HepG2 (cell line): Measurements from ENCODE around the gene PTPRD. TPM values are rescaled to one million over a fixed set of nuclear protein-coding genes. Genes with fewer than 3 reads are reported as not detected.

ENCODE experiments used
- ATAC-seq: fragments of 200-7000 bp; cut with Tn5 transposase; 3 replicates; pipeline ENCODE4 v1.9.1; 2020; ENCODE audit warnings: mild to moderate bottlenecking, moderate library complexity
- BruUV-seq: library from RNA; stranded (reverse); fragments of 400-500 nt; replicated peaks from 2 replicates; lab custom pipeline; 2021; lab: Mats Ljungman, UMichigan
- CTCF ChIA-PET: fragments of 300-600 bp; formaldehyde crosslinking; extraction: SDS; loops from one replicate; lab custom pipeline; 2021; ENCODE audit warnings: low total read pairs, inconsistent platforms, low intra/inter-chr PET ratio; lab: Yijun Ruan, JAX
- POLR2A ChIA-PET: fragments of 350-600 bp; sonication (Branson Sonifier 250); formaldehyde crosslinking; loops from one replicate; lab custom pipeline; 2020; ENCODE audit warnings: antibody characterized with exemption, inconsistent platforms; lab: Yijun Ruan, JAX
- DNase-seq: peaks from one replicate; pipeline ENCODE4 v3.0.0-alpha.2; 2015; ENCODE audit warnings: low spot score
- FAIRE-seq: peaks from 3 replicates; lab custom pipeline; 2011; peaks lifted over from hg19 to GRCh38; lab: Jason Lieb, UNC
- H2AFZ ChIP-seq: one replicate; pipeline ENCODE4 v1.6.1; 2011; ENCODE audit warnings: low read length, inconsistent platforms
- H3K27ac ChIP-seq: fragments of 300-600 bp; 3 replicates; pipeline ENCODE4 v1.8.0; 2011; ENCODE audit warnings: mixed run types, mild to moderate bottlenecking, mixed read lengths, low read length, inconsistent platforms; ENCODE audit not compliant: insufficient read depth; ENCODE audit errors: extremely low read length
- H3K27me3 ChIP-seq, 2 experiments: fragments of 200-600 bp in 1 of 2; 2 replicates in 1 of 2; 3 replicates in 1 of 2; pipeline versions ENCODE4 v1.6.0 to v1.8.0; 2011; ENCODE audit warnings: low read length in 2 of 2, mild to moderate bottlenecking in 2 of 2, moderate library complexity in 2 of 2, inconsistent platforms in 1 of 2; ENCODE audit not compliant: insufficient read depth in 2 of 2, control insufficient read depth in 1 of 2
- H3K36me3 ChIP-seq, 2 experiments: fragments of 200-600 bp in 1 of 2; replicated peaks in 1 of 2; 2 replicates in 1 of 2; 3 replicates in 1 of 2; pipeline versions ENCODE4 v1.5.1 to v1.8.0; 2011; ENCODE audit warnings: low read length in 2 of 2, inconsistent platforms in 1 of 2; ENCODE audit not compliant: insufficient read depth in 2 of 2, control insufficient read depth in 1 of 2
- H3K4me1 ChIP-seq: 2 replicates; pipeline ENCODE4 v1.5.1; 2012; ENCODE audit warnings: low read length, inconsistent platforms; ENCODE audit not compliant: insufficient read depth
- H3K4me2 ChIP-seq: 2 replicates; pipeline ENCODE4 v1.6.0; 2011; ENCODE audit warnings: low read depth, low read length, inconsistent platforms
- H3K4me3 ChIP-seq, 3 experiments: fragments of 200-600 bp in 1 of 3; sonication (generic), shearing (Covaris generic) in 1 of 3; replicated peaks in 1 of 3; 2 replicates each; pipeline ENCODE4 v1.5.1; 2011 to 2016; ENCODE audit warnings: low read length in 3 of 3, inconsistent platforms in 2 of 3, low read depth in 2 of 3, mild to moderate bottlenecking in 2 of 3, control low read depth in 1 of 3, mixed read lengths in 1 of 3; ENCODE audit not compliant: insufficient read depth in 1 of 3
- H3K79me2 ChIP-seq: one replicate; pipeline ENCODE4 v1.6.1; 2011; ENCODE audit warnings: low read length, inconsistent platforms; ENCODE audit not compliant: insufficient read depth
- H3K9ac ChIP-seq: 2 replicates; pipeline ENCODE4 v1.6.0; 2011; ENCODE audit warnings: mild to moderate bottlenecking, low read depth, low read length, inconsistent platforms; ENCODE audit not compliant: insufficient read depth
- H3K9me3 ChIP-seq: 2 replicates; pipeline ENCODE4 v1.5.1; 2012; ENCODE audit warnings: mild to moderate bottlenecking, low read length
- H4K20me1 ChIP-seq: 2 replicates; pipeline ENCODE4 v1.6.0; 2011; ENCODE audit warnings: inconsistent platforms, mild to moderate bottlenecking, low read length, moderate library complexity; ENCODE audit not compliant: insufficient read depth
- CEBPB ChIP-seq: IDR thresholded peaks from 2 replicates; pipeline ENCODE4 v1.6.1; 2011; ENCODE audit warnings: low read depth, low read length, improper control_type of control experiment, borderline replicate concordance
- HDAC2 ChIP-seq: sonication (generic); formaldehyde crosslinking; IDR thresholded peaks from 2 replicates; pipeline ENCODE4 v1.4.0; 2020; ENCODE audit warnings: missing genetic modification reagents
- JARID2 ChIP-seq: sonication (generic); formaldehyde crosslinking; IDR thresholded peaks from 2 replicates; pipeline ENCODE4 v1.8.1; 2023; ENCODE audit warnings: missing genetic modification reagents, inconsistent platforms; ENCODE audit not compliant: insufficient replicate concordance
- POGZ ChIP-seq: sonication (generic); formaldehyde crosslinking; IDR thresholded peaks from 2 replicates; pipeline ENCODE4 v1.4.0; 2020; ENCODE audit warnings: mild to moderate bottlenecking, missing genetic modification reagents
- RXRB ChIP-seq: IDR thresholded peaks from 2 replicates; pipeline ENCODE4 v1.6.1; 2016; ENCODE audit warnings: borderline replicate concordance, missing genetic modification reagents, missing compliant biosample characterization
- ZNF292 ChIP-seq: sonication (generic); formaldehyde crosslinking; IDR thresholded peaks from 2 replicates; pipeline ENCODE4 v1.8.1; 2022; ENCODE audit warnings: mild to moderate bottlenecking, low read depth, missing genetic modification reagents, borderline replicate concordance
- ZNF460 ChIP-seq: sonication (generic); formaldehyde crosslinking; IDR thresholded peaks from 2 replicates; pipeline ENCODE4 v1.5.1; 2020; ENCODE audit warnings: missing genetic modification reagents, mild to moderate bottlenecking, borderline replicate concordance
- WGBS: methylation state at CpG from one replicate; pipeline ENCODE4 v1.1.6; 2017; ENCODE audit warnings: low lambda C conversion rate; 5-methylcytosine and 5-hydroxymethylcytosine counted together
- in situ Hi-C: cut with HindIII; loops from 2 replicates; pipeline ENCODE4 v1.10.0; 2017; ENCODE audit warnings: low pct_unique_long_range_greater_than_20kb; ENCODE audit not compliant: extremely low pct_ligation_motif_present
- intact Hi-C: fragments of 100-400 bp; cut with micrococcal nuclease; formaldehyde crosslinking; loops from one replicate; pipeline ENCODE4 v1.10.0; 2022; ENCODE audit not compliant: unreplicated experiment
- polyA plus RNA-seq, 8 experiments: library from polyadenylated mRNA; depleted of rRNA in 3 of 8; stranded (reverse) in 7 of 8; unstranded in 1 of 8; fragments of >200 nt; fragmentation: Illumina TruSeq in 4 of 8; extraction: Trizol in 4 of 8; gene quantifications; 2 replicates each; pipeline versions ENCODE4 v1.2.1 to v1.2.3, GENCODE V29; 2011 to 2016; ENCODE audit warnings: low read depth in 4 of 8, missing spikeins in 1 of 8, mixed read lengths in 1 of 8; ENCODE audit not compliant: insufficient read depth in 1 of 8
- total RNA-seq, 5 experiments: library from RNA; depleted of rRNA; stranded (reverse); fragments of >200 nt; fragmentation: Illumina TruSeq; extraction: Trizol; gene quantifications; 2 replicates each; pipeline ENCODE4 v1.2.3, GENCODE V29; 2016; ENCODE audit warnings: low read depth in 1 of 5
- TF ChIP-seq, protein P1 (sequence below): sonication (generic); formaldehyde crosslinking; IDR thresholded peaks from 2 replicates; pipeline ENCODE4 v1.4.0; 2020; ENCODE audit warnings: missing genetic modification reagents
- TF ChIP-seq, protein P2 (sequence below): sonication (generic); formaldehyde crosslinking; IDR thresholded peaks from 2 replicates; pipeline ENCODE4 v1.4.0; 2020; ENCODE audit warnings: mild to moderate bottlenecking, missing genetic modification reagents, borderline replicate concordance
- TF ChIP-seq, protein P3 (sequence below): sonication (generic); formaldehyde crosslinking; IDR thresholded peaks from 2 replicates; pipeline ENCODE4 v1.5.0; 2020; ENCODE audit warnings: missing genetic modification reagents

The PTPRD gene
- total and polyA plus RNA-seq, 2 of the 13 experiments (the other 11 are each of a cell fraction or from before 2014, with no cell fraction given) = 0.05 TPM; not detected in 1

DNA sequence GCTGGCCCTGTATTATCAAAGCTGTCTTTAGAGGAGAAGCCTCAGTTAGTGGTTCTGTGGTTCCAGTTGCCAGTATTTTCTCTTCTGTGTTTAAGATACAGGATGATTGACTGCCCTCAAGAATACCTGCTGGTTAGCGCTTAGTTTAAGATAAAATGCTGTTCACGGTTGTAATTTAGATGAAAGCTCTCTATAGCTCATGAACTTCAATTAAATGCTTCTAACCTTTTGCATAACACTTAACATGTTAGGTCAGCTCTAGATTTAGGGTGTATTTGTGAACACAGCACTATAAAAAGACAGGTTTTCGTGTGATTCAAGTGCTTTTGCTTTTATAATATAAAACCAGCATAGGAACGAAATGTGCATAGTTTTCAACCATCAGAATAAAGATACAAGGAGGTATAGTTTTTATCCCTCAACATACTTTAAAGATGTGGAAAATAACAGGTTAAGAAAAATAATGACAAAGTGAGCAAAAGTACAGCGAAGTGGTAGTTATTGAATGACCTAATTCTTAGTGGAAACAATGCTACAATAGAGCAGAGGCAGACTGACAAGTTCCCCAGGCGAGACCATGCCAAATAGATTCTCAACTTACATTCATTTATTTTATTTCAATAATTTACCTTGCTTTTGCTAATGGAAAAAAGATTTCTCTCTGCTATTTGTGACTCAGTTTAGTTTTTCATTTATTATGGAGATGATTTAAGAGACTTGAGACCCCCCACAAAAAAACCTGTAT, 2210.7 kb downstream of the PTPRD start:
- intact Hi-C loops (no loop called here), in situ Hi-C loops (no loop called here)
- no peaks in the 10 kb centered on the region for H3K79me2 ChIP-seq
- DNase-seq (no peak), FAIRE-seq (no peak), ATAC-seq (no peak)
- H4K20me1 ChIP-seq = no peaks in the 10 kb centered on the region
- no peak overlapping the region for H2AFZ ChIP-seq
- H3K36me3 ChIP-seq = no peaks in the 10 kb centered on the region
- no peaks in the 10 kb centered on the region for H3K27me3 ChIP-seq
- H3K4me3 ChIP-seq = no peak overlapping the region
- CTCF ChIA-PET = no interaction called here
- H3K4me2 ChIP-seq = no peak overlapping the region
- no peaks in the 10 kb centered on the region for H3K4me1 ChIP-seq
- 5% methylated on average over 6 of the region's 6 CpGs for WGBS
- H3K9ac ChIP-seq = no peak overlapping the region
- TF ChIP-seq ZNF460 (no peak), ZNF292 (CRISPR knock-in tag) (no peak), HDAC2 (CRISPR knock-in tag) (no peak), RXRB (CRISPR knock-in tag) (no peak), CEBPB (no peak), JARID2 (CRISPR knock-in tag) (no peak), POGZ (CRISPR knock-in tag) (no peak)
- TF ChIP-seq, protein P1, sequence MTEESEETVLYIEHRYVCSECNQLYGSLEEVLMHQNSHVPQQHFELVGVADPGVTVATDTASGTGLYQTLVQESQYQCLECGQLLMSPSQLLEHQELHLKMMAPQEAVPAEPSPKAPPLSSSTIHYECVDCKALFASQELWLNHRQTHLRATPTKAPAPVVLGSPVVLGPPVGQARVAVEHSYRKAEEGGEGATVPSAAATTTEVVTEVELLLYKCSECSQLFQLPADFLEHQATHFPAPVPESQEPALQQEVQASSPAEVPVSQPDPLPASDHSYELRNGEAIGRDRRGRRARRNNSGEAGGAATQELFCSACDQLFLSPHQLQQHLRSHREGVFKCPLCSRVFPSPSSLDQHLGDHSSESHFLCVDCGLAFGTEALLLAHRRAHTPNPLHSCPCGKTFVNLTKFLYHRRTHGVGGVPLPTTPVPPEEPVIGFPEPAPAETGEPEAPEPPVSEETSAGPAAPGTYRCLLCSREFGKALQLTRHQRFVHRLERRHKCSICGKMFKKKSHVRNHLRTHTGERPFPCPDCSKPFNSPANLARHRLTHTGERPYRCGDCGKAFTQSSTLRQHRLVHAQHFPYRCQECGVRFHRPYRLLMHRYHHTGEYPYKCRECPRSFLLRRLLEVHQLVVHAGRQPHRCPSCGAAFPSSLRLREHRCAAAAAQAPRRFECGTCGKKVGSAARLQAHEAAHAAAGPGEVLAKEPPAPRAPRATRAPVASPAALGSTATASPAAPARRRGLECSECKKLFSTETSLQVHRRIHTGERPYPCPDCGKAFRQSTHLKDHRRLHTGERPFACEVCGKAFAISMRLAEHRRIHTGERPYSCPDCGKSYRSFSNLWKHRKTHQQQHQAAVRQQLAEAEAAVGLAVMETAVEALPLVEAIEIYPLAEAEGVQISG = no peak
- TF ChIP-seq, protein P2, sequence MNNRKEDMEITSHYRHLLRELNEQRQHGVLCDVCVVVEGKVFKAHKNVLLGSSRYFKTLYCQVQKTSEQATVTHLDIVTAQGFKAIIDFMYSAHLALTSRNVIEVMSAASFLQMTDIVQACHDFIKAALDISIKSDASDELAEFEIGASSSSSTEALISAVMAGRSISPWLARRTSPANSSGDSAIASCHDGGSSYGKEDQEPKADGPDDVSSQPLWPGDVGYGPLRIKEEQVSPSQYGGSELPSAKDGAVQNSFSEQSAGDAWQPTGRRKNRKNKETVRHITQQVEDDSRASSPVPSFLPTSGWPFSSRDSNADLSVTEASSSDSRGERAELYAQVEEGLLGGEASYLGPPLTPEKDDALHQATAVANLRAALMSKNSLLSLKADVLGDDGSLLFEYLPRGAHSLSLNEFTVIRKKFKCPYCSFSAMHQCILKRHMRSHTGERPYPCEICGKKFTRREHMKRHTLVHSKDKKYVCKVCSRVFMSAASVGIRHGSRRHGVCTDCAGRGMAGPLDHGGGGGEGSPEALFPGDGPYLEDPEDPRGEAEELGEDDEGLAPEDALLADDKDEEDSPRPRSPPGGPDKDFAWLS (CRISPR knock-in tag) = no peak
- TF ChIP-seq, protein P3, sequence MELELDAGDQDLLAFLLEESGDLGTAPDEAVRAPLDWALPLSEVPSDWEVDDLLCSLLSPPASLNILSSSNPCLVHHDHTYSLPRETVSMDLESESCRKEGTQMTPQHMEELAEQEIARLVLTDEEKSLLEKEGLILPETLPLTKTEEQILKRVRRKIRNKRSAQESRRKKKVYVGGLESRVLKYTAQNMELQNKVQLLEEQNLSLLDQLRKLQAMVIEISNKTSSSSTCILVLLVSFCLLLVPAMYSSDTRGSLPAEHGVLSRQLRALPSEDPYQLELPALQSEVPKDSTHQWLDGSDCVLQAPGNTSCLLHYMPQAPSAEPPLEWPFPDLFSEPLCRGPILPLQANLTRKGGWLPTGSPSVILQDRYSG (CRISPR knock-in tag) = no peak
- POLR2A ChIA-PET = no interaction called here
- H3K9me3 ChIP-seq = peaks cover 59% of the 10 kb centered on the region
- no TSS peak for BruUV-seq
- H3K27ac ChIP-seq = no peak overlapping the region
